Transverse colon (tissue), 4 donors: ENCODE results near the gene STX7. TPM values are rescaled to one million over a fixed set of nuclear protein-coding genes. Genes with fewer than 3 reads are reported as not detected.

Source experiments
- DNase-seq: peaks from one replicate; pipeline ENCODE4 v3.0.0-alpha.2; 2019
- H3K27ac ChIP-seq, 4 donors: fragments of 200-600 bp; sonication (generic); 2 replicates each; pipeline ENCODE4 v1.5.1; 2016 to 2018; ENCODE audit warnings: inconsistent platforms in 4 of 4
- H3K27me3 ChIP-seq: fragments of 200-600 bp; sonication (generic); 2 replicates; pipeline ENCODE4 v1.5.1; 2017; ENCODE audit warnings: inconsistent platforms
- H3K36me3 ChIP-seq, 4 donors: fragments of 200-600 bp; sonication (generic); 2 replicates each; pipeline ENCODE4 v1.5.1; 2017 to 2019; ENCODE audit warnings: inconsistent platforms in 4 of 4
- H3K4me1 ChIP-seq, 4 donors: fragments of 200-600 bp; sonication (generic); 2 replicates each; pipeline ENCODE4 v1.5.1; 2017 to 2020; ENCODE audit warnings: inconsistent platforms in 4 of 4
- H3K4me3 ChIP-seq, 4 donors: fragments of 200-600 bp; sonication (generic); 1 replicate in 1 of 4; 2 replicates in 3 of 4; pipeline versions ENCODE4 v1.5.1 to v1.6.1; 2017 to 2019; ENCODE audit warnings: inconsistent platforms in 4 of 4
- H3K9me3 ChIP-seq, 2 donors: fragments of 200-600 bp; sonication (generic); 2 replicates each; pipeline ENCODE4 v1.5.1; 2017 to 2019; ENCODE audit warnings: inconsistent platforms in 2 of 2
- CTCF ChIP-seq, 5 experiments: fragments of 200-600 bp in 3 of 5; fragments of 450-650 bp in 2 of 5; sonication (generic) in 3 of 5; IDR thresholded peaks; 1 replicate in 2 of 5; 2 replicates in 3 of 5; pipeline ENCODE4 v1.5.1; 2016 to 2017; ENCODE audit warnings: antibody characterized with exemption in 5 of 5, inconsistent platforms in 3 of 5, mild to moderate bottlenecking in 2 of 5, moderate library complexity in 1 of 5
- EP300 ChIP-seq: sonication (generic); formaldehyde crosslinking; IDR thresholded peaks from one replicate; pipeline ENCODE4 v1.6.1; 2017; ENCODE audit warnings: antibody characterized with exemption, low read depth
- POLR2A ChIP-seq: fragments of 450-650 bp; IDR thresholded peaks from one replicate; pipeline ENCODE4 v1.6.1; 2016; ENCODE audit warnings: antibody characterized with exemption, mild to moderate bottlenecking, moderate library complexity
- POLR2AphosphoS5 ChIP-seq, 3 donors: sonication (generic); formaldehyde crosslinking; IDR thresholded peaks; one replicate each; pipeline ENCODE4 v1.6.1; 2016; ENCODE audit warnings: antibody characterized with exemption in 3 of 3
- WGBS, 2 donors: methylation state at CpG; one replicate each; pipeline ENCODE4 v1.1.5; 2018; ENCODE audit warnings: low coverage in 1 of 2; 5-methylcytosine and 5-hydroxymethylcytosine counted together
- in situ Hi-C, 4 donors: fragments of 200-750 bp; cut with MboI; loops; one replicate each; pipeline versions ENCODE4 v1.15.0 to v1.15.1; 2017; ENCODE audit warnings: low sequenced_read_pairs in 3 of 4, low pct_ligation_motif_present in 1 of 4, low pct_unique_long_range_greater_than_20kb in 1 of 4
- intact Hi-C: fragments of 100-400 bp; cut with DNase I; formaldehyde crosslinking; loops from one replicate; pipeline ENCODE4 v1.15.1; 2023; ENCODE audit warnings: low total_unique reads
- total RNA-seq, 4 donors: library from RNA; depleted of rRNA; stranded (reverse); fragments of >200 nt; gene quantifications; one replicate each; pipeline ENCODE4 v1.1.0, GENCODE V29; 2016

Gene STX7
- total RNA-seq, 4 donors from 2014 or later, result 9.0 to 50.9 (median 40.8) TPM

DNA sequence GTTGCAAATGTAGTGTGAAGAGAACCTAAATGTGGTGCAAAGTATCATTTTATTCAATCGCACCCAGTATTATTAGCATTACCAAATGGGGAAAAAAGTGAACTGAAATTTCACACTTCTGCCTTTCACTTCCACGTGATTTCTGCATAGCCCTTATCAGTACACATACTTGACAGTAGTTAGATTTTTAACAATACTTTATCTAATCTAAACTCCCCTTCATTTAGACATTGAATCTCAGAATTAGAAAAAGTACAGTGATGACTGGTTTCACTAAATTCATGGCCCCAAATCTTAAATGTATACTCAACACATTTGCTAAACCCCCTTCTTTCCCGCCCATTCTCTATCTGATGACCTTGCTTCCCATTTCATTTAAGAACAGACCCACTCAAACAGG, 14.3 kb downstream of the STX7 start:
- intact Hi-C loops, result no loop called here
- peaks cover 0 to 22% (median 3%) of the 10 kb centered on the region in 4 donors for H3K36me3 ChIP-seq
- in situ Hi-C loops, result loop anchor here in 1 of 4 donors (25.0 kb wide), 1 partner anchor 586 kb away; no protein-coding TSS in a partner anchor

DNA sequence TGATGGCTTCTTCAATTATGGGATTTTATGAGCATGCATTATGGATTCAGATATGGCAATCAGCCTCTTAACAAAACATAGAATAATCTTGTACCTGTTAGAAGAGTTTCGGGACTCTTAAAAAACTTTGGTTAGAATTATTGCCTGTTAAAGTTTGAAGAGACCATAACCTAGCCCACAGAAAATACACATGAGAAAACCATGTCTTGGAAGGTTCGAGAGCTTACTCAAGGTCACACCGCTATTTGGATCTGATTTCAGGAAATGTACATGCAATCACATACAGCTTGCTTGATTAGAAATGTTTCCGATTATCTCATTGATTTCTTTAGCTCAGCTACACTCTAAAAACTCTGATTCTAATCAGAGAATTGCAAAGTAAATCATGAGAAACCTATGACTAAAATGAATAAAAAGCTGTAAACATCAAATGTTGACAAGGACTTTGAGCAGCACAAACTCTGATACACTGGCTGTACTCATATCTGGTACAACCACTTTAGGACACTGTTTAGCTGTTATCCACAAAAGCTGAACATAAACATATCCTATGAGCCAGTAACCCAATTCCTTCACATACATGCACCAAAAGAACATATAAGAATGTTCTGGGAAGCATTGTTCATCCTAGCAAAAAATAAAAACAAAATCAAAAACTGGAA, 16.3 kb downstream of the STX7 start:
- 36 to 56% methylated on average over 3 to 4 of the region's 4 CpGs for WGBS, 2 donors
- in situ Hi-C loops, result loop anchor here in 1 of 4 donors (25.0 kb wide), 1 partner anchor 584 kb away; no protein-coding TSS in a partner anchor
- Histone ChIP-seq H3K4me3 (no peak overlapping the region), H3K9me3 (no peaks in the 10 kb centered on the region), H3K36me3 (peaks cover 0 to 7% (median under 1%) of the 10 kb centered on the region in 4 donors), H3K4me1 (peaks cover 0 to 31% (median 0%) of the 10 kb centered on the region in 4 donors), H3K27me3 (no peaks in the 10 kb centered on the region), H3K27ac (no peak overlapping the region)
- no peak for TF ChIP-seq CTCF (IDR thresholded peaks at IDR 0.05)
- no peak for TF ChIP-seq POLR2A
- no peak for TF ChIP-seq EP300
- no peak for TF ChIP-seq POLR2AphosphoS5 (IDR thresholded peaks at IDR 0.05)
- intact Hi-C loops, result no loop called here
- no peak for DNase-seq

More for the DNA sequence above, 14.3 kb downstream of the STX7 start:
- no peak overlapping the region for H3K27ac ChIP-seq
- H3K4me1 ChIP-seq, result peaks cover 0 to 31% (median 0%) of the 10 kb centered on the region in 4 donors
- DNase-seq, result no peak
- TF ChIP-seq POLR2A (no peak), EP300 (no peak), POLR2AphosphoS5 (IDR thresholded peaks at IDR 0.05) (no peak), CTCF (IDR thresholded peaks at IDR 0.05) (no peak)
- H3K4me3 ChIP-seq, result no peak overlapping the region
- no peaks in the 10 kb centered on the region for H3K9me3 ChIP-seq
- no peaks in the 10 kb centered on the region for H3K27me3 ChIP-seq
- WGBS, 2 donors, result 82 to 88% methylated on average over 3 of the region's 3 CpGs

DNA sequence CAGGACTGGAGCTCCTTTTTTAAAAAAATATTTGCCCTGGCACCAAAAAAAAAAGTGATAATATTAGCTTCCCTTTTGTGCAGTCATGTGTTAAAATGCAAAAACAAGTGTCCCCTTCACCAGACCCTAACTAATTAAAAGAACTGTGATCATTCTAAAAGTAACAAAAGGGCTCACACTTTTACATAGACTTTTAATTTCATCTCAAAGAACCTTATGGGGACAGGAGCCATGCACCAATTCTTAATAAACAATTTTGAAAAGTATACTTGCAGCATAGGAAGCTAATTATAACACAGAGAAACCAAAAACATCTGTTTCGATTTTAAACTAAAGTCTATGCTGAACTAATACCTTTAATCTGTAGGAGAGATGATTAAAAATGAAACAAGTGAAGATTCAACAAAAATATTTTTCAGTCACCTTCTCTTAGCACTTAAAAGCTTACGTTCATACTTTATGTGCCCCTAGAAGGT, 17.3 kb downstream of the STX7 start:
- H3K27ac ChIP-seq, result no peak overlapping the region
- H3K9me3 ChIP-seq, result no peaks in the 10 kb centered on the region
- TF ChIP-seq EP300, result no peak
- TF ChIP-seq POLR2A, result no peak
- TF ChIP-seq CTCF (IDR thresholded peaks at IDR 0.05), result no peak
- no peak for TF ChIP-seq POLR2AphosphoS5 (IDR thresholded peaks at IDR 0.05)
- WGBS, 2 donors, result 64 to 73% methylated on average over 2 of the region's 2 CpGs
- H3K27me3 ChIP-seq, result no peaks in the 10 kb centered on the region
- peaks cover 0 to 35% (median under 1%) of the 10 kb centered on the region in 4 donors for H3K4me1 ChIP-seq
- no peak for DNase-seq
- in situ Hi-C loops (loop anchor here in 1 of 4 donors (25.0 kb wide), 1 partner anchor 583 kb away; no protein-coding TSS in a partner anchor), intact Hi-C loops (no loop called here)
- H3K36me3 ChIP-seq, result peaks cover 0 to 6% (median 0%) of the 10 kb centered on the region in 4 donors
- H3K4me3 ChIP-seq, result no peak overlapping the region

DNA sequence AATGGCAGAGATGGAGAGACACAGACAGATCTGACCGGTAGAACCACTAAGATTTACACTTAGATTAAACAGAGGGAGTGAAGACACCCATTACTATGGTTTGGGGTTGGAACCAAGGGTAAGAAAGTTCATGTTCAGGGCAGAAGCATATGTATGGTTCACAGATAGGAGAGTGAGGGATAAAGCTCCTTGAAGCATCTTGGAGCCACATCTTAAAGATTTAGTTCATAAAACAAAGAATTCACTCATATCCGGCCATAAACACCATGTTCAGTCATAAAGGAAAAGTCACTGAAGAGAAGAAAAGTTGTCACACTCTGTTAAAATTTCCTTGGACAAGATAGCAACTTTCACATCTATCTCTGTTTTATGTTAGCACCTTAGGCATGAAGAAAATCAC, 18.0 kb downstream of the STX7 start:
- Histone ChIP-seq H3K27ac (no peak overlapping the region), H3K36me3 (peaks cover 0 to 6% (median 0%) of the 10 kb centered on the region in 4 donors), H3K9me3 (no peaks in the 10 kb centered on the region), H3K4me1 (peaks cover 0 to 36% (median 2%) of the 10 kb centered on the region in 4 donors), H3K4me3 (no peak overlapping the region), H3K27me3 (no peaks in the 10 kb centered on the region)
- intact Hi-C loops (no loop called here), in situ Hi-C loops (loop anchor here in 1 of 4 donors (25.0 kb wide), 1 partner anchor 583 kb away; no protein-coding TSS in a partner anchor)
- WGBS, 2 donors, result 65 to 74% methylated on average over 2 of the region's 2 CpGs
- no peak for DNase-seq
- no peak for TF ChIP-seq POLR2A
- TF ChIP-seq POLR2AphosphoS5 (IDR thresholded peaks at IDR 0.05), result no peak
- no peak for TF ChIP-seq CTCF (IDR thresholded peaks at IDR 0.05)
- no peak for TF ChIP-seq EP300
